T-helper 2 cell (primary cell): ENCODE results near the gene CAMKK2.
"Not testable (repeated sequence)": the region's sequence is repeated elsewhere in the genome, so short reads cannot be mapped to it uniquely, and the experiment has no call there.

Source experiments
- DNase-seq, 5 experiments: peaks; one replicate each; pipeline versions ENCODE4 v3.0.0 to v3.0.0-alpha.2; 2012 to 2022
- total RNA-seq, 2 donors: gene quantifications; one replicate each; lab custom pipeline; 2026; lab: John Stamatoyannopoulos, UW

The CAMKK2 gene
- total RNA-seq: 9.0 to 18.0 reads per million in 2 donors

DNA sequence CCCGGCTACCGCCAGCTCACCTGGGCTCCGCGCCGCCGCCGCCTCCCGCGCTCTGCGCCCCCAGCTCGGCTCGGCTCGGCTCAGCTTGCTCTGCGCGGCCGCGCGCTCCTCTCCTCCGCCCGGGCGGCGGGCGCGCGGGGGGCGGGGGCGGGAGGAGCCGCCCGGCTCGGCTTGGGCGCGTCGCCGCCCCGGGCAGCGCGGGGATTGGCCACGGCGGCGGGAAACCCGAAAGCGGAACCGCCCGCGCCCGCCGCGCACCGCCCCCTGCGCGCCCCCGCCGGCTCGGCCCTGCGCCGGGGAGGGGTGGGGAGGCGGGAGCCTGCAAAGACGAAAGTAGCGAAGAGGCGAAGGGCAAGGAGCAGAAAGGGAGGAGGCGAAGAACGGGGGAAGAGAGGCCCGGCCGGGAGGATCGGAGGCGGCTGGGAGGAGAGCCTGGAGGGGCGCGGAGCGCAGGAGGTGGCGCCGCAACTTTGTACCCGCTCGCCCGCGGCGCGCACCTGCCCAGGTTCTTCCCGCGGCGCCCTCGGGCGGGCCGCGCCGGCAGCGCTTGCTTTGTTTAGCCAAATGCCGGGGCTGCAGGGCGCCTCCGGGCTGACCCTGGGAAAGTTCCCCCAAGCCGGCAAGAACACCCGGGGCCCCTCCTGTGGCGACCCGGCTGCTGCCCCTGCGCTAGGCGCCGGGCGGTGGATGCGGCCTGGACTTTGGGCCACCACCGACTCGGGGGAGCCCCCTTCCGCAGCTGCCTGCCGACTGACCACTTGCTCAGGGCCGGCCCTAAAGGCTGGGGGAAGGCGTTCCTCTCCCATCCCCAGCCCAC is at the start of gene CAMKK2:
Gene CAMKK2, minus strand, starts transcription at position 92 of the 817 bp plus-strand sequence. CDS start 22,183 bp downstream, outside the sequence.
- peak; percentile 75 to 94 (median 81) for DNase-seq

DNA sequence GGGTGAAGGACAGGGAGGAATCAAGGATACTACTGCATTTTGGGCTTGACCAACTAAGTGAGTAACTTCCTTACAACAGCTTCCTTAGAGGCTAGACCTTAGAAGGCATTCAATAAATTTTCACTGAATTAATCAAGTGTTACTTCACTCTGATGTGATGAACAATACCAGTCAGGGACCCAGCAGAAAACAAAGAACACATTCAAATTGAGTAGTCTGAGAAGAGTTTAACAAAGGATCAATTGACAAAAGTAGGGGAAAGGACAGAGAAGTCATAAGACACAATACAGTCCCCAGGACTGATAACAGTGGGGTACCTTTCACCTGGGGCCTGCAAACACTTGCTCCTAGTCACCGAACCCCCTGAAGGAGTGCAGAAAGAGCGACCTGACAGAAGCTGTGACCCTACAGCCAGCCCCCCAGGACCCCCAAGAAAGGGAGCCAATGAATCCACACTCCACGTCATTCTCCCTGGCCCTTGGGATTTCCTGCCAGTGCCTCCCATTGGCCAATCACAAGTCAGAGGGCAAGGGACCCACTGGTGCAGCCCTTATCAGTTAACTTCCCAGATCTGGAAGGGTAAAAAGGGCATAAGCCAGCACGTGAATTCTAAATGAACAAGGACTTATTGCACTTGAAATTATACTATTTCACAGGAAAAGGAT is 48.8 kb upstream of the CAMKK2 start:
- no peak for DNase-seq

DNA sequence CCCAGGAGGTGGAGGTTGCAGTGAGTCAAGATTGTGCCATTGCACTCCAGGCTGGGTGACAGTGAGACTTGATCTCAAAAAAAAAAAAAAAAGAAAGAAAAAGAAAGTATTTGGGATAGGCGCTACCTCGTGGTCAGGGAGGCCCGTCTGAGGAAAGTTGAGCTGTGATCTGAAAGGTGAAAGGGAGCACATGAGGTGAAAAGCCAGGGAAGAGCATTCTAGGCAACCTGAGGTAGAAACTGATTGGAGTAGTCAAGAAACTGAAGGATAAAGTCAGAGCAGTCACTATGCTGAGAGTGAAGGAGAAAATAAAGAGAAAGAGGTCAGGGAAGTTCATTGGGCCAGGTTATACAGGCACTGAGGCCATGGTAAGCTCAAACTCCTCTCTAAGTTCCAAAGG is 48.0 kb upstream of the CAMKK2 start:
- no peak for DNase-seq

DNA sequence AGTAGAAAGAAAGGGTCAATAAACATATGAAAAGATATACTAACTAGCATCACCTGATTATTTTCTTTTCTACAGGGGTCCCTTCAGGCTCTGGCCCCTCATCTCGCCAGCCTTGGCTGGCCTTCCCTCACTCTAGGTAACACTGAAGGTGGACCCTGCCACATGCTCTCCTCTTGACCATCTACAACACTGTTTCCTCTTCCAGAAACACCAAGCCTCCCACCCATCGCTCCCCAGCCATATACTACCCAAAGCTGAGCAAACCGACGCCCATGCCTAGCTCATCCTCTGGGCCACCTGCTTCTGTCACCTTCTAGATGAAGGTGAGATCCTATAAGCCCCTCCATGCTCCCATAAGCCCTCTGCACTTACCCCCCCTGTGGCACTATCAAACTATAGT is 40.9 kb upstream of the CAMKK2 start:
- DNase-seq: no peak

DNA sequence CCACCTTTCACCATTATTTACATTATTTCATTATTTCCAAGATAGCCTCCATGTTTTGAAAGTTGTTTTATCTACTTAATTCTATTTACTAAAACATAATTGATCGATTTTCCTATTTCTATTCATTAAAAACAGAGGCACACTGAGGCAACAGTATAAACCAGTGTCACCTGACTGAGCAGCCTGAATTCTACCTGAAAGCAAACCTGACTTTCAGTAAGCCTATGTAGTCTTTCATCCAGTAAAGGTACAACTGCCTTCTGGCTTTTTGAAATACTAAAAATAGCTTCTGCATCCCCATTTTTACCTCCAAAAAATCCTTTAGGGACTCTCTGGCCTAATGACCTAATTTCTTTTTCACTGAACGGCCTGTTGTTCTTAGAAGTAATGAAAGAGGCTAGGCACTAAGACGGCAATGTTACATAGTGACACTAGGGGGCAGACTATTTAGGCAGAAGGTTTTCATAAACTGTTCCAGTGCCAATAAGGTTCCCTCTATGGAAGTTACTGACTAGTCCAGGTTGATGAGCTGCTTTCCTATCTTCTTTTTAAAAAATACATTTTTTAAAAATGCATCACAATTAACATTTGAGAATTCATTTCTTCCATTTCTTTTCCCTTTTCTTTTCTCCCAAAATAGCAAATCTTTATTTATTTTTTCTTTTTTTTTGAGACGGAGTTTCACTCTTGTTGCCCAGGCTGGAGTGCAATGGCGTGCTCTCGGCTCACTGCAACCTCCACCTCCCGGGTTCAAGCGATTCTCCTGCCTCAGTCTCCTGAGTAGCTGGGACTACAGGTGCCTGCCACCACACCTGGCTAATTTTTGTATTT is 38.2 kb upstream of the CAMKK2 start:
- DNase-seq: peak in 2 of 5 experiments; percentile 29 to 72

DNA sequence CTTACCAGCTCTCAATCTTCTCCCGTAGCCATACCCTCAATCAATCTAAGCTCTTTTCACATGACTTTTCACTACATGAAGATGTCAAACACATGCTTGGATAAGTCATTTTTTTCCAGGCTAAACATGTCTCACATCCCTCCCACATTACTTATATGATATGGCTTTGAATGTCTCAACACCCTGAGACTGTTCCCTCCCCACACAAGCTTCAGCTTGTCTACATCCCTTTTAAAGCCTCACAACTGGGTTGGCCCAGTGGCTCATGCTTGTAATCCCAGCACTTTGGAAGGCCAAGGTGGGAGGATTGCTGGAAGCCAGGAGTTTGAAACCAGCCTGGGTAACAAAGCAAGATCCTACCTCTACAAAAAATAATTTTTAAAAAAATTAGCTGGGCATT is 37.2 kb upstream of the CAMKK2 start:
- DNase-seq: no peak

DNA sequence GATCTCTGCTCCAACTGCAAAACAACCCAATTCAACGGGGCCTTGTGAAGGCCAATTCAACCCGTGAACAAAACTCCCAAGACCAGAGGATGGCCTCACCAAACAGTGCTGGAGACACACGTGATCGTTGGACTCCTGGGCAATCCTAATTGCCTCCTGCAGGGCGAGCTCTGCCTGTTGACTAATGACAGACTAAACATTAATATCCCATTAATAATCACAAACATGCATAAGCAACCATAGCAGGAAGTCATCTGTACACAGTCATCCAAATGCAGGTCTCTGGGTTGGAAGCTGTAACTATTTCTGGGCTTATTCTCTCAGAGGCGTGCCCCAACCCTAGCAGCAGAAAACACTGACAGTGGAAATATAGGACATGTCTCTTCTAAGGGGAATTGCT is 34.7 kb upstream of the CAMKK2 start:
- no peak for DNase-seq

DNA sequence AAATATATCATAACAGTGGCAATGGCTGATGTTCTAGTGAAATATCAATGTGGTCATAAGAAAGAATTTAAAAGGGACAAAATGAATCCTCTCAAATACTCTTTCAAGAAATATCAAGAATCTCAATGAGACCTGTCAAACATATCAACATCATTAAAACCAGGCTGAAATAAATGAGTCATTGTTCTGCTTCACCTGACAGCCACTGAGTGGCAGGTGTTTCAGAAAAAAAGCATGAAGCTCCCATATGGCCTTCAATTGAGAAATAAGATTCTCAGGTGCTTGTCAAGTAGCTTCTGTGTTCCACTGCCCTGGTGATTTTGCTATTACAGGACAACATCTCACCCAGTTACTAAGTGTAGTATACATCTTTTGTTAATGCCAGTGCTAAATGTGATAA is 34.2 kb upstream of the CAMKK2 start:
- DNase-seq: no peak

DNA sequence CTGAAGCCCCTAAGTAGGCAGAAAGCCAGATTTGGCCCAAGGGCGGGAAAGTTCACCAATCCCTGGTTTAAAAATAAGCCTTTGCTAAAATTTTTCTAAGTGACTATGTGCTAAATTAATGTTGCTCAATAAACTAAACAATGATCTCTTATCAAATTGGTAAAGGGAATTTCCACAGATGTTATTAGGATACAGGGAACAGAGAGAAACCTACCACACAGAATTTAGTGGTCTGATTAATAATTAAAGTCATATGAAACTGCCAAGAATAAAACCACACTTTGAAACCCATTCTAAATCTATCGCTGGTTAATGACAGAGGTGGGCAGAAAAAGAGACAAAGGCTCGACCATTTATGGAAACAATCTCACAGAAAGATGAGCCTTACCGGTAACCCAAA is 33.7 kb upstream of the CAMKK2 start:
- DNase-seq: no peak

DNA sequence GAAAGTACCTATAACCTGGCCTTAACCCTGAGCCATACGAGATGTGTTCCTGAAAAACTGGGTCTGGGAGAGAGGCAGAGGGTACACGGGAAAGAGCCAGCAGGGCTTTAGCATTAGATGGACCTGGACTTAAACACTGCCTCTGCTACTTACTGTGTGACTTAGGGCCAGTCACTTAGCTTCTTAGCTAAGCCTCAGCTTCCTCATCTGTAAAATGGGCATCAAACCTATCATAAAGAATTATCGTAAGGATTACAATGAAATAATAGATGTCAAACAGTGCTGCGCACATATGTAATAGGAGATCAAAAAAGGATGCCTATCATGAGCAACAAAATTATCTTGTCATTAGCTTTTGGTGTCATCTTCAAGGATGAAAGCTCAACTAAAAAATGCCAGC is 32.1 kb upstream of the CAMKK2 start:
- DNase-seq: no peak

DNA sequence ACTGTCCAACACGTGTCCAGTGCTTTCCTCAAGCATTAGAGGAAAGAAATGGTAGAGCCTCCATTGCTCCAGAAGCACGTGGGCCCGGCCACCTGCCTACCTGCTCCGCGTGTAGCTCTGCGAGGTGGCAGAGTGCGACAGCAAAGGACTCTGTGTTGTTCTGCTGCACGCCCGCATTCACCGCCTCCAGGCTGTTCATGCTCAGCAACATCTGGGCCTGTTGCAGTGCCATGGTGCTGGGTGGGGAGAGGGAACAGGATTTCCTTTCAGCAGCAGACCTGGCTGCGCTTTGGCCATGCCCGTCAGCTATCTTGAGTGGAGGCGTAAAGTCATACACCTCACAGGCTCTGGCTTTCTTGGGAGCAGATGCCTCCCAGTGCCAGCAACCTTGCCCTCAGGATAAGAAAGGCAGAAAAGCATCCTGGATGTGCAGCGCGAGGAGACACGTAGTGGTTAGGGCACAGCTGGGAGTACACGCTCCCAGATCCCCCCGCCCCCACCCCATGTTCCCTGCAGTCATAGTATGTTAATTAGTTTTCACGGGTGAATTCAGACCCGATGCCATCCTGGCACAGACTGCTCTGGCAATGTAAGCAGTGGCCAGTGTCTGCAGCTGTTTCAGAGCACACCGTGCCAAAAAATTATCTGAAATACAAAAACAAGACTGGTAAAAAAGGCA is 30.6 kb upstream of the CAMKK2 start:
- no peak for DNase-seq

DNA sequence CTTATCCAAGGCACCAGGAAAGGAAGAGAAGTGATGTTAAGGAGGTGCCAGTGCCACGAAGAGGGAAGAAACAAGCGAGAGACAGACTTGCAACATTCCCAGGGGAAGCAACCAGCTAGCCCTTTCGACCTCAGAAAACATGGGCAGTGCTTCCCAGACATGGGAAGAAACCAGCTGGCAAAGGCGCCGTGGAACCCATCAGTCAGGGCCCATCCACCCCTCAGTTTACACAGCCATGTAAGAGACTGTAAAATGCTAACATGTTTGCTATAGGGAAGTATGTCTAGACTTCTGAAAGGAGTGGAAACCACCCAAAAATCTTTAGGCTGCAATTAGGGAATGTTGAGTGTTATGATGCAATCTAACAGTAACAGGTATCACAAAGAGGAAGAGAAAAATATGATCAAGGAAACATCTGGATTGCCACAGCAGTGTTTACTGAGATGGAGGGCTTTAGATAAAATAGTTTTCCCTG is 29.4 kb upstream of the CAMKK2 start:
- no peak for DNase-seq

DNA sequence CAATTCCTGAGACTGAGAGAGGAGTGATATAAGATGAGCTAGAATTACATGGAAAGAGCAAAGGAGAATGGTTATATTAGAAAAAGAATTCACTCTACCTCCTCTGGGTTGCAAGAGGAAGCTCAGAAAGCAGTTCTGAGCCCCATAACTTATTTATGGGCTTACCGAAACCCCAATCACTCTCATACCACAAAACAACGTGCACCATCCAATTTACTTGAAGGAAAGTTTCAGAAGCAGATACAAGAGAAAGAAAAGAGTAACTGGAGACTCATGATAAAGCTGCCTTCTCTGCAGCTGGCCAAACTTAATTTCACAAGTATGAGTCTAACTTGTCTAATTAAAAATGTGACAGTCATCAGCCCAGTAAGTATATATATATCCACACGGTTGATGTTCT is 27.4 kb upstream of the CAMKK2 start:
- DNase-seq: no peak

DNA sequence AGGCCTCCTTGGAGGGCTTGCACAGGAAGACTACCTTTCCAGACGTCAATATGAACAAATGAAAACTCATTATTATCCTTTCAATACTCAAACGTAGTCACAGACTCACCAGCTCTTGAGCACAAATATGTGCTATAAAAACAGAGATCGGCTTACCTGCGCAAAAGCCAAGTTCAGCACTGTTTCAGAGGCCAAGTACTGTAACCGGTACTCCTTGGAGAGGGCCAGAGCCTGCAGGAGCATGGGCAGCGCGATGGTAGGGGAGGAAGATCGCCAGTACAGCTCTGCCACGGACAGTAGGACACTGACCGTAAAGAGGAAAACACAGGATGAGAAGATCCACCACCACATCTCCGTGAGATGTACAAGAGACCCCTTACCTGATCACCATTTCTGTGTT is 21.6 kb upstream of the CAMKK2 start:
- DNase-seq: no peak

DNA sequence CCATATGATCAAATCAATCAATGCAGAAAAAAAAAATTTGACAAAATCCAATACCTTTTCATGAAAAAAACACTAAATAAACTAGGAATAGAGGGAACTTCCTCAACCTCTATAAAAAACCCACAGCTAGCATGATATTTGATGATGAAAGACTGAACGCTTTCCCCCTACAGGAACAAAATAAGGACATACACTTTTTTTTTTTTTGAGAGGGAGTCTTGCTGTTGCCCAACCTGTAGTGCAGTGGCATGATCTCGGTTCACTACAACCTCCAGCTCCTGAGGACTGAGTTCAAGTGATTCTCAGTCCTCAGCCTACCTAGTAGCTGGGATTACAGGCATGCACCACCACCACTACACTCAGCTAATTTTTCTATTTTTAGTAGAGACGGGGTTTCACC is 17.9 kb upstream of the CAMKK2 start:
- no peak for DNase-seq

DNA sequence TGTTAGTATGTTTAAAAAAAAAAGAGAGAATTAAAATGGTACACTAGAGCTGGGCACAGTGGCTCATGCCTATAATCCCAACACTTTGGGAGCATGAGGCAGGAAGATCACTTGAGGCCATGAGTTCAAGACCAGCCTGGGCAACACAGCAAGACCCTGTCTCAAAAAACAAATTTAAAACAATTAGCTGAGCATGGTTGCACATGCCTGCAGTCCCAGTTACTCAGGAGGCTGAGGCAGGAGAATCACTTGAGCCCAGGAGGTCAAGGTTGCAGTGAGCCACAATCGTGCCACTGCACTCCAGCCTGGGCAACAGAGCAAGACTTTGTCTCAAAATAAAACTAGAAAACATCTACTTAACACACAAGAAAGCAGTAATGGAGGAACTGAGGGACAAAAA is 13.7 kb upstream of the CAMKK2 start:
- not testable (repeated sequence) for DNase-seq

DNA sequence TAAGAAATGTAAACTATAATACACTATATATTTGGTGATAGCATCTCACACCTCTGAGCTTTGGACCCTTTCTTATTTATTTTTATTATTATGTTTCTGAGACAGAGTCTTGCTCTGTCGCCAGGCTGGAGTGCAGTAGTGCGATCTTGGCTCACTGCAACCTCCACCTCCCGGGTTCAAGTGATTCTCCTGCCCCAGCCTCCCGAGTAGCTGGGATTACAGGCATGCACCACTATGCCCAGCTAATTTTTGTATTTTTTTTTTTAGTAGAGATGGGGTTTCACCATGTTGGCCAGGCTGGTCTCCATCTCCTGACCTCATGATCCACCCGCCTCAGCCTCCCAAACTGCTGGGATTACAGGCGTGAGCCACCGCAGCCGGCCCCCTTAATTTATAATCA is 10.9 kb upstream of the CAMKK2 start:
- not testable (repeated sequence) for DNase-seq

DNA sequence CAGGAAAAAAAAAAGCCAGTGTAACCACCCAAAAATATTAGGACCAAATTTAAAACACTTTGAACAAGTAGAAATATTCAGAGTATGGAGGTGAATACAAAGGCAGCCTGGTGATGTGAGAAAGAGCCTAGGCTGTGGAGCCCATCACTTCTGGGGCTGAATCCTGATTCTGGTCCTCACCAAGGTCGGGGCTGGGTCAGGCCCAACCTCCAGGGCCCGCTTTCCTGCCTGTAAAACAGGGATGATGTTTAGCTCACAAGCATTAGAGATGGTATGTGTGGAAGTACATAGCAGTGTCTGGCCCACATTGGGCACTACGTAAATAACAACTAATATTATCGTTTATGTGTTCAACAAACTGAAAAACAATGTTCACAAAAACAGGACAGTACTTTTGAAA is 7.8 kb upstream of the CAMKK2 start:
- DNase-seq: no peak

DNA sequence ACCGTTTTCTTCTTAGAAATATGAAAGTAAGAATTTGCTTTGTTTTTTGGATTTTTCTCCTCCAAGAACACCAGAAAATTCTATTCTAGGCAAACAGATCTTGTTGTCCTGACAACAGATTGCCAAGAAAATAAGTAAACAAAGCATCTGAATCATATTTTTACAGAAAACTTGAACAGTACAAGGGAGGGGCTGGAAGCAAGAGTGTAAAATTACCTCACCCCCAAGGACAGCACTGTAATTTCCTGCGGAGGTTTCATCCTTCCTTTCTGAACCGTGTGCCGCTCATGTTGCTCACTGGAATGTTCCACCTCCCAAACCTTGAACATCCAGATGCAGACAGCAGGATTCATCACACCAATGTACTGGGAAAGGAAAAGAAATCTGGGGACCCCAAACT is 5.4 kb upstream of the CAMKK2 start:
- no peak for DNase-seq

DNA sequence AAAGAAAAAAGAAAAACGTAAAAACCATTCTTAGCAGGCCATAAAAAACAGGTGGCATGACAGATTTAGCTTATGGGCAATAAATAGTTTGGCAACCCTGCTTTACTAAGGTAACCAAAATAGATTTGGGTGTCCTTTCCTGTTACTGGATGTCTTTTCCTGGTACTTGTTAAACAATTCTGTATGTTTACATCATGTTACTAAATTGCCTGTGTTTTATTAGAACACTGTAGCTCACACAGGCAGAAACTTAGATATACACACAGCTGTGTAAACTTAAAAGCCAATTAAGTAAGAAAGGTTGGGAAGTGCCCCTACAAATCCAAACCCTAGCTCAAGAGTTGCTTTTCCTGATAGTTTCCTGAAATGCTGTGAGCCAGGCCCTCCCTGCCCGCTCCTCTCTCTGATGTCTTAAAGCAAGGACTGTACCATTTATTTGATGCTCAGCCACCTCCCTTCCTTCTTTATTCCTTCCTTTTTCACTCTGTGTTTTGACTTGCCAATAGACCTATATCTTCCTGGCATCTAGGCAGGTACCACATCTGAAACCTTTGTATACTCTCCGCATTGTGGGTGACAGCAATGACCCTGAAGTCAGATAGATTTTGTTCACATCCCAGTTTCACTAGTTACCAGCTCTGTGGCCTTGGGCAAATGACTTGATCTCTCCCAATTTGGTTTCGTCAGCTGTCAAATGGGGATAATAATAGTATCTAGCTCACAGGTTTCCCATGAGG is 3.7 kb upstream of the CAMKK2 start:
- DNase-seq: no peak

DNA sequence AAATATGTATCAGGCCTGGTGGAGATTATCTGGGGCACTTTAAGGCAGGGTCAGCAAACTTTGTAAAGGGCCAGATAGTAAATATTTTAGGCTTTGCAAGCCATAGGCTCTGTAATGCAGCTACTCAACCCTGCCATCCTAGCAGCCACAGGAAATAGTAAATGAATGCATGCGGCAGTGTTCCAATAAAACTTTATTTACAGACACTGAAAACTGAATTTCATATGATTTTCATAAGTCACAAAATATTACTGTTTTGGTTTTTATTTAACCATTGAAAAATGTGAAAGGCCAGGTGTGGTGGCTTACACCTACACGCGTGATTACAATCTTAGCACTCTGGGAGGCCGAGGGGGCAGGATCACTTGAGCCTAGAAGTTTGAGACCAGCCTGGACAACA is 3.2 kb upstream of the CAMKK2 start:
- no peak for DNase-seq

DNA sequence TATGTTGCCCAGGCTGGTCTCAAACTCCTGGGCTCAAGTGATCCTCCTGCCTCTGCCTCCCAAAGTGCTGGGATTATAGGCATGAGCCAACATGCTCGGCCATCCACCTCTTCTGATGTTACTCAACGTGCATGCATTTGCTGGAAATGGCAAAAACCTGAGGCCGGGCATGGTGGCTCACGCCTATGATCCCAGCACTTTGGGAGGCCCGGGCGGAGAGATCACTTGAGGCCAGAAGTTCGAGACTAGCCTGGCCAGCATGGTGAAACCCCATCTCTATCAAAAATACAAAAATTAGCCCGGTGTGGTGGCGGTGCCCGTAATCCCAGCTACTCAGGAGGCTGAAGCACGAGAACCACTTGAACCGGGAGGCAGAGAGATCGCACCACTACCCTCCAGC is 1.9 kb upstream of the CAMKK2 start:
- DNase-seq: not testable (repeated sequence)
